Measurements from ENCODE around the gene USP17L26.
"Not testable (repeated sequence)": the region's sequence is repeated elsewhere in the genome, so short reads cannot be mapped to it uniquely, and the experiment has no call there.

Gene USP17L26, protein sequence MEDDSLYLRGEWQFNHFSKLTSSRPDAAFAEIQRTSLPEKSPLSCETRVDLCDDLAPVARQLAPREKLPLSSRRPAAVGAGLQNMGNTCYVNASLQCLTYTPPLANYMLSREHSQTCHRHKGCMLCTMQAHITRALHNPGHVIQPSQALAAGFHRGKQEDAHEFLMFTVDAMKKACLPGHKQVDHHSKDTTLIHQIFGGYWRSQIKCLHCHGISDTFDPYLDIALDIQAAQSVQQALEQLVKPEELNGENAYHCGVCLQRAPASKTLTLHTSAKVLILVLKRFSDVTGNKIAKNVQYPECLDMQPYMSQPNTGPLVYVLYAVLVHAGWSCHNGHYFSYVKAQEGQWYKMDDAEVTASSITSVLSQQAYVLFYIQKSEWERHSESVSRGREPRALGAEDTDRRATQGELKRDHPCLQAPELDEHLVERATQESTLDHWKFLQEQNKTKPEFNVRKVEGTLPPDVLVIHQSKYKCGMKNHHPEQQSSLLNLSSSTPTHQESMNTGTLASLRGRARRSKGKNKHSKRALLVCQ

DNA sequence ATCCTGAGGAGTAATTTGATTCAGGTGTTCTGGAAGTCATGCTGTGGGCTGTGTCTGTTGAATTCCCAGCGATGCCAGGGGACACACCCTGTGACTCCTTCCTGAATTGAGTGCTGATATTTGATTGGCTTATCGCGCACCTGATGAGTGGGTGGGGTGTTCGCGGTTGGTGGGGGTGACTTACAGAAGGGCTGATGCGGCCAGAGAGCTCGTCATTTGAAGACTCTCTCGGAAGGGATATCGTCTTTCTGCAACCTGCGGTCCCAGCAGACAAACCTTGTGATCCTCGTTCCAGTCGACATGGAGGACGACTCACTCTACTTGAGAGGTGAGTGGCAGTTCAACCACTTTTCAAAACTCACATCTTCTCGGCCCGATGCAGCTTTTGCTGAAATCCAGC lies at the start of gene USP17L26:
Gene USP17L26 (plus strand): TSS at position 301 of the 400 bp plus-strand sequence. CDS start 0 bp downstream, at position 301.
- DNase-seq (ENCODE audit: low spot score) = not testable (repeated sequence)

DNA sequence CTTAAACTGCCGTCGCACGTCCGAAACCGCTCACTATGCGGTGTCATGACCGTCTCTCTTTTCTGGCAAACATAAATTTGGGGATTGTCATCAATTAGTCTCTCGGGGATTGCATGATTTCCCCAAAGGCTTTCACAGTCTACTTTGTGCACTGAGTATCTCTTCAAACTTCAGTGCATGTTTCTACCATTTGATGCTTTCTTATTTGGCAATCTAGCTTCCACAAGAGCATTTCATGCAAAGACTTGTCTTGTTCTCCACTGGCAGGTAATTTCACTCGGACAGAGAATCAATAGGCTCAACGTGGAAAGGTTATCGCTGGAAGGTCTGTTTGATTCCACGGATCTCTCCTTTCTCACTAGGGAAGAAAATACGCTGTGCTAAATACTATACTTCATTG lies 10.3 kb upstream of the USP17L26 start:
- DNase-seq (ENCODE audit: low spot score) = not testable (repeated sequence)

DNA sequence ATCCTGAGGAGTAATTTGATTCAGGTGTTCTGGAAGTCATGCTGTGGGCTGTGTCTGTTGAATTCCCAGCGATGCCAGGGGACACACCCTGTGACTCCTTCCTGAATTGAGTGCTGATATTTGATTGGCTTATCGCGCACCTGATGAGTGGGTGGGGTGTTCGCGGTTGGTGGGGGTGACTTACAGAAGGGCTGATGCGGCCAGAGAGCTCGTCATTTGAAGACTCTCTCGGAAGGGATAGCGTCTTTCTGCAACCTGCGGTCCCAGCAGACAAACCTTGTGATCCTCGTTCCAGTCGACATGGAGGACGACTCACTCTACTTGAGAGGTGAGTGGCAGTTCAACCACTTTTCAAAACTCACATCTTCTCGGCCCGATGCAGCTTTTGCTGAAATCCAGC lies 9.6 kb upstream of the USP17L26 start, which contains the start of gene USP17L24:
Gene USP17L24 (plus strand): TSS at position 301 of the 400 bp plus-strand sequence. CDS start 0 bp downstream, at position 301.
- DNase-seq (ENCODE audit: low spot score) = not testable (repeated sequence)

DNA sequence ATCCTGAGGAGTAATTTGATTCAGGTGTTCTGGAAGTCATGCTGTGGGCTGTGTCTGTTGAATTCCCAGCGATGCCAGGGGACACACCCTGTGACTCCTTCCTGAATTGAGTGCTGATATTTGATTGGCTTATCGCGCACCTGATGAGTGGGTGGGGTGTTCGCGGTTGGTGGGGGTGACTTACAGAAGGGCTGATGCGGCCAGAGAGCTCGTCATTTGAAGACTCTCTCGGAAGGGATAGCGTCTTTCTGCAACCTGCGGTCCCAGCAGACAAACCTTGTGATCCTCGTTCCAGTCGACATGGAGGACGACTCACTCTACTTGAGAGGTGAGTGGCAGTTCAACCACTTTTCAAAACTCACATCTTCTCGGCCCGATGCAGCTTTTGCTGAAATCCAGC lies 4.8 kb upstream of the USP17L26 start, which contains the start of gene USP17L25:
Gene USP17L25 (plus strand): TSS at position 301 of the 400 bp plus-strand sequence. CDS start 0 bp downstream, at position 301.
- DNase-seq (ENCODE audit: low spot score) = not testable (repeated sequence)

- DNase-seq (ENCODE audit: low spot score) = not testable (repeated sequence)
These were observed 4.6 kb downstream of the USP17L26 start, which contains the start of gene USP17L5 for GRCh38 chr4:9339103-9339502. TSS of gene USP17L5 (plus strand) at chr4:9339403. CDS start at chr4:9339403, 0 bp downstream.

DNA sequence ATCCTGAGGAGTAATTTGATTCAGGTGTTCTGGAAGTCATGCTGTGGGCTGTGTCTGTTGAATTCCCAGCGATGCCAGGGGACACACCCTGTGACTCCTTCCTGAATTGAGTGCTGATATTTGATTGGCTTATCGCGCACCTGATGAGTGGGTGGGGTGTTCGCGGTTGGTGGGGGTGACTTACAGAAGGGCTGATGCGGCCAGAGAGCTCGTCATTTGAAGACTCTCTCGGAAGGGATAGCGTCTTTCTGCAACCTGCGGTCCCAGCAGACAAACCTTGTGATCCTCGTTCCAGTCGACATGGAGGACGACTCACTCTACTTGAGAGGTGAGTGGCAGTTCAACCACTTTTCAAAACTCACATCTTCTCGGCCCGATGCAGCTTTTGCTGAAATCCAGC lies 9.4 kb downstream of the USP17L26 start, which contains the start of gene USP17L27:
Gene USP17L27 (plus strand): TSS at position 301 of the 400 bp plus-strand sequence. CDS start 0 bp downstream, at position 301.
- not testable (repeated sequence) for DNase-seq (ENCODE audit: low spot score)

- not testable (repeated sequence) for DNase-seq (ENCODE audit: low spot score)
These were observed 14.1 kb downstream of the USP17L26 start, which contains the start of gene USP17L28 for GRCh38 chr4:9348593-9348992. TSS of gene USP17L28 (plus strand) at chr4:9348893. CDS start at chr4:9348893, 0 bp downstream.

DNA sequence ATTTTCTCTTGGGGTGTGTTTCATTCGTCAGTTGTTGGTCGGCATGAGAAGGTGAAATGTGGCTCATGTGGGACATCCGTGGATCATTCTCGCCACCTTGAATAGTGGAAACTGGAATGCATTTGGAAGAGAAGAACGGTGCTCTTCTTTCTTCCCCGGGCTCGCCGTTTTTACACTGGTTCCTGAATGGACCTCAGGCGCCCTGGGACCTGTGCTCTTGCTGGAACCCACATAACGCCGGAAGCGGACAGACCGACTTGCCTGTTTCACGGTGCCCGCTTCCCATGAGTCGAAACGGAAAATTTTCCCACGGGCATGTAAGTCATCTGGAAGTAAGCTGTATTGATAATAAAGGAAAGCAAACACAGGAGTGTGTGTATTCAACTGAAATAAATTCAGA lies 16.4 kb downstream of the USP17L26 start:
- not testable (repeated sequence) for DNase-seq (ENCODE audit: low spot score)

- DNase-seq (ENCODE audit: low spot score) = not testable (repeated sequence)
These were observed 18.9 kb downstream of the USP17L26 start, which contains the start of gene USP17L29 for GRCh38 chr4:9353338-9353737. TSS of gene USP17L29 (plus strand) at chr4:9353638. CDS start at chr4:9353638, 0 bp downstream.

- DNase-seq (ENCODE audit: low spot score) = not testable (repeated sequence)
These were observed 28.4 kb downstream of the USP17L26 start, which contains the start of gene USP17L30 for GRCh38 chr4:9362829-9363228. TSS of gene USP17L30 (plus strand) at chr4:9363129. CDS start at chr4:9363129, 0 bp downstream.

GRCh38 chr4:9379881-9380280 lies 45.4 kb downstream of the USP17L26 start:
- not testable (repeated sequence) for DNase-seq (ENCODE audit: low spot score)

DNA sequence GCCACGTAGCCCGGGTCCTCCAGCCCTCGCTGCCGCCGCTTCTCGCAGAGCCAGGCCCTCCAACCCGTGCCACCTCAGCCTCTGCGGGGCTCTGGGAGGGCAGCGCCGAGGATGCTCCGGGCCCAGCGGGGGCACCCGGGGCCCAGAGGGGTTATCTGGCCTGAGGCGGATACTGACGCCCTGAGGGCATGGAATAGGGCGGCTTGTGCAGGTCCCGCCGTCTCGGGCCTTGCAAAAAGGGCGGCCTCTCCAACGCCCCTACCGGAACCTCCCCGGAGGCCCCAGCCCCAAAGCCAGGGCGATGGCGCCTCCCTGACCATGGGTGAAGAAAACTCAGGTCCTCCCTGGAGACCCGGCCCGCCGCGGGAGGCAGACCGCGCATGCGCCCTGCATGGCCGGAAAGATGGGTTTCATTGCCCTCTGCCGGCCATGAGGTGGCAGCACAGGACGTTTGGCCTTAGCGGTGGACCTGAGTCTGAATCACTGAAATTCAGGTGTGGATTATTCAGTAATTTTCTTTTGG lies 46.6 kb downstream of the USP17L26 start:
- peak; percentile 6 for DNase-seq (ENCODE audit: low spot score)

DNA sequence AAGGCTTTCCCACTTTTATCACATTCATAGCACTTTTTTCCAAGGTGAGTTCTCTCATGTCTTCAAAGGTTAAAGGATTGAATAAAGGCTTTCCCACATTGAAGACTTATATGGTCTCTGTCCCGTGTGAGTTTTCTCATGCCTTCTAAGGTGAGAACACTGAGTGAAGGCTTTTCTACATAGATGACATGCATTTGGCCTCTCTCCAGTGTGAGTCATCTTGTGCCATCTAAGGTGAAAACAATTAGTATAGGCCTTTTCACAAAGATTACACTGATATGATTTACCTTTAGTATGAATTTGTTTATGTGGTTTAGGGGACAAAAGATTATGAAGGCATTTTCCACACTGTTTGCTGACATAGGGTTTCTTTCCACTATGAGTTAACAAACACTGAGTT lies 49.7 kb downstream of the USP17L26 start:
- DNase-seq (ENCODE audit: low spot score) = no peak
